Sciatic nerve (tissue), 2 donors: Measurements from ENCODE around the gene HTT. TPM values are rescaled to one million over a fixed set of nuclear protein-coding genes. Genes with fewer than 3 reads are reported as not detected.

ENCODE experiments used
- ATAC-seq: fragments of 200-7000 bp; cut with Tn5 transposase; one replicate; pipeline ENCODE4 v1.9.1; 2020; ENCODE audit warnings: mild to moderate bottlenecking, moderate library complexity
- DNase-seq: peaks from one replicate; pipeline ENCODE4 v3.0.0-alpha.2; 2020; ENCODE audit warnings: low spot score
- intact Hi-C: fragments of 100-400 bp; cut with DNase I; formaldehyde crosslinking; loops from one replicate; pipeline ENCODE4 v1.14.2; 2022
- total RNA-seq: library from RNA; stranded (reverse); fragmentation: NEBNext Ultra II Directional; extraction: Animal tissue kit (Norgen Biotek cat#: 25700); gene quantifications from one replicate; pipeline ENCODE4 v1.2.1, GENCODE V29; 2021
- donor health status: DM: no; HTN: no; CAD: no.
- donor health status: DM: no; HTN: no; CAD: no.

Gene HTT
- total RNA-seq: 67.8 TPM

GRCh38 chr4:3074078-3074845 lies at the start of gene HTT, which contains the start of gene HTT-AS:
TSS of gene HTT (plus strand) at chr4:3074681. CDS start at chr4:3074826, 145 bp downstream.
TSS of gene HTT-AS (minus strand) at chr4:3074538.
- DNase-seq: peak; percentile 99
- intact Hi-C loops: no loop called here
- ATAC-seq: peak; percentile 95

- no peak for DNase-seq
- ATAC-seq: no peak
- intact Hi-C loops: no loop called here
Observed at GRCh38 chr4:3025881-3026280, 48.6 kb upstream of the HTT start.

- intact Hi-C loops: no loop called here
- no peak for ATAC-seq
- no peak for DNase-seq
Observed at GRCh38 chr4:3026540-3026939, 47.9 kb upstream of the HTT start.

- DNase-seq (peak; percentile 7), ATAC-seq (no peak)
- intact Hi-C loops: no loop called here
Observed at GRCh38 chr4:3029464-3029863, 45.0 kb upstream of the HTT start.

- intact Hi-C loops: no loop called here
- ATAC-seq (no peak), DNase-seq (peak; percentile 38)
Observed at GRCh38 chr4:3030566-3031356, 43.7 kb upstream of the HTT start.

- intact Hi-C loops: no loop called here
- no peak for ATAC-seq
- peak; percentile 60 for DNase-seq
Observed at GRCh38 chr4:3031357-3032082, 43.0 kb upstream of the HTT start.

- DNase-seq (peak; percentile 25), ATAC-seq (no peak)
- intact Hi-C loops: no loop called here
Observed at GRCh38 chr4:3034231-3034630, 40.2 kb upstream of the HTT start.

GRCh38 chr4:3035249-3035648 lies 39.2 kb upstream of the HTT start:
- ATAC-seq (no peak), DNase-seq (peak; percentile 40)
- intact Hi-C loops: no loop called here

GRCh38 chr4:3035674-3036073 lies 38.8 kb upstream of the HTT start:
- ATAC-seq: no peak
- intact Hi-C loops: no loop called here
- peak; percentile 18 for DNase-seq

GRCh38 chr4:3036131-3036952 lies 38.1 kb upstream of the HTT start:
- ATAC-seq (no peak), DNase-seq (peak; percentile 53)
- intact Hi-C loops: no loop called here

- DNase-seq (peak; percentile 66), ATAC-seq (no peak)
- intact Hi-C loops: no loop called here
Observed at GRCh38 chr4:3037957-3038461, 36.5 kb upstream of the HTT start.

GRCh38 chr4:3039706-3040366 lies 34.6 kb upstream of the HTT start:
- DNase-seq (peak; percentile 36), ATAC-seq (no peak)
- intact Hi-C loops: no loop called here

- intact Hi-C loops: no loop called here
- ATAC-seq (no peak), DNase-seq (peak; percentile 54)
Observed at GRCh38 chr4:3040452-3041191, 33.9 kb upstream of the HTT start.

- DNase-seq: peak; percentile 68
- intact Hi-C loops: no loop called here
- ATAC-seq: peak; percentile 72
Observed at GRCh38 chr4:3041192-3042142, 33.0 kb upstream of the HTT start.

- ATAC-seq: no peak
Observed at GRCh38 chr4:3042226-3042625, 32.3 kb upstream of the HTT start.

GRCh38 chr4:3043282-3044020 lies 31.0 kb upstream of the HTT start:
- intact Hi-C loops: no loop called here
- ATAC-seq (no peak), DNase-seq (peak; percentile 18)

More at GRCh38 chr4:3042226-3042625, 32.3 kb upstream of the HTT start:
- DNase-seq: peak; percentile 48
- intact Hi-C loops: no loop called here
